ENCODE data around the gene SPC24.
"Not testable (repeated sequence)": the region's sequence is repeated elsewhere in the genome, so short reads cannot be mapped to it uniquely, and the experiment has no call there.

SPC24 gene

DNA sequence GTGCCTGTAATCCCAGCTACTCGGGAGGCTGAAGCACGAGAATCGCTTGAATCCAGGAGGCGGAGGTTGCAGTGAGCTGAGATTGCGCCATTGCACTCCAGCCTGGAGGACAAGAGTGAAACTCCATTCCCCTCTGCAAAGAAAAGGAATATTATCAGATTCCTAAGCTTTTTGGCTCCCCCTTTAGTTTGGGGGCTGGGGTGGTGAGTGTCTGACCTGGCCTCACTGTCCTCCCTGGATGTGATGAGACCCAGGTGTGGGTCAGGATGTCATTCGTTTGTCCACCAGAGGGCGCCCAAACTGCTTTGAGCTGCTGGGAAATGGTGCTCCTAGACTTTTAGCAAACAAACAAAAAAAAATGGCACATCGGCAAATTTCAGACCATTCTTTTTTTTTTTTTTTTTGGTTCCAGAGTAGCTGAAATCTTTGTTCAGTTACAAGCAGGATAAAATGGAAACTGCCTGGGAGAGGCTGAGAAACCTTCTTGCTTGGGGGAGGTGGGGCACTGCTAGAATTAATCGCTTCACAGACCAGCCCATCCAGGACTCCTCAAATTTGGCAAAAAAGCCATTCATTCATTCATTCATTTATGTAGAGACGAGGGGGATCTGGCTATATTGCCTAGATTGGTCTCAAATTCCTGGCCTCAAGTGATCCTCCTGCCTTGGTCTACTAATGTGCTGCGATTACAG, 29.4 kb downstream of the SPC24 start:
- DNase-seq, result peak; percentile 80

GRCh38 chr19:11124157-11124556, 31.4 kb downstream of the SPC24 start:
- not testable (repeated sequence) for ATAC-seq, DNase-seq

More for the DNA sequence above, 29.4 kb downstream of the SPC24 start:
- no peak for ATAC-seq

DNA sequence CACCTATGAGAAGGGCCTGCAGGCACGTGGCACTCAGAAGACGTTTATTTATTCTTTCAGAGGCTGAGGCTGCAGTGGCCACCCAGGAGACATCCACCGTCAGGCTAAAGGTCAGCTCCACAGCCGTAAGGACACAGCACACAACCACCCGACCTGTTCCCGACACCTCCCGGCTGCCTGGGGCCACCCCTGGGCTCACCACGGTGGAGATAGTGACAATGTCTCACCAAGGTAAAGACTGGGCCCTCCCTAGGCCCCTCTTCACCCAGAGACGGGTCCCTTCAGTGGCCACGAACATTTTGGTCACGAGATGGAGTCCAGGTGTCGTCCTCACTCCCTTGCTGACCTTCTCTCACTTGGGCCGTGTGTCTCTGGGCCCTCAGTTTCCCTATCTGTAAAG, 32.5 kb downstream of the SPC24 start:
- DNase-seq (no peak), ATAC-seq (no peak)

DNA sequence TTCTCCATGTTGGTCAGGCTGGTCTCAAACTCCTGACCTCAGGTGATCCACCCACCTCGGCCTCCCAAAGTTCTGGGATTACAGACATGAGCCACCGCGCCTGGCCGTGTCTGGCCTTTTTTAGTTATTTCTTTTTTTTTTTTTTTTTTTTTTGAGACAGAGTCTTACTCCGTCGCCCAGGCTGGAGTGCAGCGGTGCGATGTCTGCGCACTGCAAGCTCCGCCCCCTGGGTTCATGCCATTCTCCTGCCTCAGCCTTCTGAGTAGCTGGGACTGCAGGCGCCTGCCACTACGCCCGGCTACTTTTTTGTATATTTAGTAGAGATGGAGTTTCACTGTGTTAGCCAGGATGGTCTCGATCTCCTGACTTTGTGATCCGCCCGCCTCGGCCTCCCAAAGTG, 33.6 kb downstream of the SPC24 start:
- not testable (repeated sequence) for DNase-seq, ATAC-seq

- no peak for DNase-seq
- no peak for ATAC-seq
Observed at GRCh38 chr19:11116507-11116906, 39.1 kb downstream of the SPC24 start.

DNA sequence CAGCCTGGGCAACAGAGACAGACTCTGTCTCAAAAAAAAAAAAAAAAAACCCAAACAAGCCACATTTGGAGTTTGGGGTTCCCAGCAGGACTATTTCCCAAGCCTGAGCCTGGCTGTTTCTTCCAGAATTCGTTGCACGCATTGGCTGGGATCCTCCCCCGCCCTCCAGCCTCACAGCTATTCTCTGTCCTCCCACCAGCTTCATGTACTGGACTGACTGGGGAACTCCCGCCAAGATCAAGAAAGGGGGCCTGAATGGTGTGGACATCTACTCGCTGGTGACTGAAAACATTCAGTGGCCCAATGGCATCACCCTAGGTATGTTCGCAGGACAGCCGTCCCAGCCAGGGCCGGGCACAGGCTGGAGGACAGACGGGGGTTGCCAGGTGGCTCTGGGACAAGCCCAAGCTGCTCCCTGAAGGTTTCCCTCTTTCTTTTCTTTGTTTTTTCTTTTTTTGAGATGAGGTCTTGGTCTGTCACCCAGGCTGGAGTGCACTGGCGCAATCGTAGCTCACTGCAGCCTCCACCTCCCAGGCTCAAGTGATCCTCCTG, 39.6 kb downstream of the SPC24 start:
- ATAC-seq, result no peak

DNA sequence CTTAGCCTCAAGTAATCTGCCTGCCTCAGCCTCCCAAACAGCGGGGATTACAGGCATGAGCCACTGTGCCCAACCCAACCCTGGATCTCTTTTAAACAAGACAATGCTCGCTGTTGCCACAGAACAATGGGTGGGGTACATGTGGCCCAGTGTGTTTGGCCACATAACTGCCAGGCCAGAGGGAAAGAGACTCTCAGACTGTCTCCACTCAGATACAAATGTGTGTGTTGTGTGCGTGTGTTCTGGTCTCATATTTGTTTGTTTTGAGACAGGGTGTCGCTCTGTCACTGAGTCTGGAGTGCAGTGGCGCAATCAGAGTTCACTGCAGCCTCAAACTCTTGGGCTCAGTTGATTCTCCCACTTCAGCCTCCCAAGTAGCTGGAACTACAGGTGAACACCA, 40.5 kb downstream of the SPC24 start:
- DNase-seq, result no peak

More for the DNA sequence above, 39.6 kb downstream of the SPC24 start:
- DNase-seq, result no peak

DNA sequence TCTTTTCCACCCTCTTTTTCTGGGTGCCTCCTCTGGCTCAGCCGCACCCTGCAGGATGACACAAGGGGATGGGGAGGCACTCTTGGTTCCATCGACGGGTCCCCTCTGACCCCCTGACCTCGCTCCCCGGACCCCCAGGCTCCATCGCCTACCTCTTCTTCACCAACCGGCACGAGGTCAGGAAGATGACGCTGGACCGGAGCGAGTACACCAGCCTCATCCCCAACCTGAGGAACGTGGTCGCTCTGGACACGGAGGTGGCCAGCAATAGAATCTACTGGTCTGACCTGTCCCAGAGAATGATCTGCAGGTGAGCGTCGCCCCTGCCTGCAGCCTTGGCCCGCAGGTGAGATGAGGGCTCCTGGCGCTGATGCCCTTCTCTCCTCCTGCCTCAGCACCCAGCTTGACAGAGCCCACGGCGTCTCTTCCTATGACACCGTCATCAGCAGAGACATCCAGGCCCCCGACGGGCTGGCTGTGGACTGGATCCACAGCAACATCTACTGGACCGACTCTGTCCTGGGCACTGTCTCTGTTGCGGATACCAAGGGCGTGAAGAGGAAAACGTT, 42.4 kb downstream of the SPC24 start:
- ATAC-seq, result no peak
- DNase-seq, result no peak

More for the DNA sequence above, 40.5 kb downstream of the SPC24 start:
- ATAC-seq, result no peak

GRCh38 chr19:11111771-11112144, 43.8 kb downstream of the SPC24 start:
- ATAC-seq, result no peak
- DNase-seq, result no peak

DNA sequence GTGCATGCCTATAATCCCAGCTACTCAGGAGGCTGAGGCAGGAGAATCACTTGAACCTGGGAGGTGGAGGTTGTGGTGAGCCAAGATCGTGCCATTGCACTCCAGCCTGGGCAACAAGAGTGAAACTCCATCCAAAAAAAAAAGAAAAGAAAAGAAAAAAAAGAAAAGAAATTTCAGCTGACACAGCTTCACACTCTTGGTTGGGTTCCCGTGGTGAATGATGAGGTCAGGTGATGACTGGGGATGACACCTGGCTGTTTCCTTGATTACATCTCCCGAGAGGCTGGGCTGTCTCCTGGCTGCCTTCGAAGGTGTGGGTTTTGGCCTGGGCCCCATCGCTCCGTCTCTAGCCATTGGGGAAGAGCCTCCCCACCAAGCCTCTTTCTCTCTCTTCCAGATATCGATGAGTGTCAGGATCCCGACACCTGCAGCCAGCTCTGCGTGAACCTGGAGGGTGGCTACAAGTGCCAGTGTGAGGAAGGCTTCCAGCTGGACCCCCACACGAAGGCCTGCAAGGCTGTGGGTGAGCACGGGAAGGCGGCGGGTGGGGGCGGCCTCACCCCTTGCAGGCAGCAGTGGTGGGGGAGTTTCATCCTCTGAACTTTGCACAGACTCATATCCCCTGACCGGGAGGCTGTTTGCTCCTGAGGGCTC, 44.3 kb downstream of the SPC24 start:
- DNase-seq (no peak), ATAC-seq (no peak)

DNA sequence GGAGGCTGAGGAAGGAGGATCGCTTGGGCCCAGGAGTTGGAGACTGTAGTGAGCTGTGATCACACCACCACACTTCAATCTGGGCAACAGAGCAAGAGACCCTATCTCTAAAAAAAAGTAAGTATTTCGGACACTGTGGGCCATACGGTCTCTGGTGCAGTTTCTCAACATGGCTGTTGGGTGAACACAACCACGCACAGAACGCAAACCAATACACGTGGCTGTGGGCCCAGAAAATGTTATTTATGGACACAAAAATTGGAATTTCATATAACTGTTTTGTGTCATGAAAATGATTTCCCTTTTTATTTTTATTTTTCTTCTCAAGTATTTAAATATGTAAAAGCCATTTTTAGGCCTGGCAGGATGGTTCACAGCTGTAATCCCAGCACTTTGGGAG, 46.8 kb downstream of the SPC24 start:
- ATAC-seq, result no peak

DNA sequence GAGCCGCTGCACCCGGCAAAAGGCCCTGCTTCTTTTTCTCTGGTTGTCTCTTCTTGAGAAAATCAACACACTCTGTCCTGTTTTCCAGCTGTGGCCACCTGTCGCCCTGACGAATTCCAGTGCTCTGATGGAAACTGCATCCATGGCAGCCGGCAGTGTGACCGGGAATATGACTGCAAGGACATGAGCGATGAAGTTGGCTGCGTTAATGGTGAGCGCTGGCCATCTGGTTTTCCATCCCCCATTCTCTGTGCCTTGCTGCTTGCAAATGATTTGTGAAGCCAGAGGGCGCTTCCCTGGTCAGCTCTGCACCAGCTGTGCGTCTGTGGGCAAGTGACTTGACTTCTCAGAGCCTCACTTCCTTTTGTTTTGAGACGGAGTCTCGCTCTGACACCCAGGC, 49.1 kb downstream of the SPC24 start:
- ATAC-seq (no peak), DNase-seq (no peak)

More for the DNA sequence above, 46.8 kb downstream of the SPC24 start:
- no peak for DNase-seq

GRCh38 chr19:11105014-11105636, 50.5 kb downstream of the SPC24 start:
- no peak for DNase-seq
- no peak for ATAC-seq

GRCh38 chr19:11103667-11104066, 51.9 kb downstream of the SPC24 start:
- not testable (repeated sequence) for ATAC-seq, DNase-seq

- ATAC-seq (no peak), DNase-seq (no peak)
Observed at GRCh38 chr19:11102944-11103343, 52.6 kb downstream of the SPC24 start.

- DNase-seq, result no peak
- no peak for ATAC-seq
Observed at GRCh38 chr19:11101057-11101456, 54.5 kb downstream of the SPC24 start.

- ATAC-seq (no peak), DNase-seq (no peak)
Observed at GRCh38 chr19:11100049-11100448, 55.5 kb downstream of the SPC24 start.

DNA sequence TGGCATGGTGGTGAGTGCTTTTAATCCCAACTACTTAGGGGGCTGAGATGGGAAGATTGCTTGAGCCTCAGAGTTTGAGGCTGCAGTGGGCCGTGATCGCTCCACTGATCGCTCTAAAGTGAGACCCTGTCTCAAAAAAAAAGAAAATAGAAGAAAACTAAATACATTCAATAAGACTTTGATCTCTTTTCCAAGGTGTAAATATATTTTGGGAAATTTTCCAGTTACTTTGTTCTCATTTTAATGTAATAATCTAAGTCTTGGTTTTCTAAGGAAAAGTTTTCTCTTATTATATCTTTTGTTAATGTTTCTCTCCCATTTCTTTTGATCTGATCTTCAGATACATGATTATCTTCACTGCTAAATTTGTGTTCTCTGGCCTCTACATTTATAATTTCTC, 56.7 kb downstream of the SPC24 start:
- DNase-seq (no peak), ATAC-seq (no peak)

DNA sequence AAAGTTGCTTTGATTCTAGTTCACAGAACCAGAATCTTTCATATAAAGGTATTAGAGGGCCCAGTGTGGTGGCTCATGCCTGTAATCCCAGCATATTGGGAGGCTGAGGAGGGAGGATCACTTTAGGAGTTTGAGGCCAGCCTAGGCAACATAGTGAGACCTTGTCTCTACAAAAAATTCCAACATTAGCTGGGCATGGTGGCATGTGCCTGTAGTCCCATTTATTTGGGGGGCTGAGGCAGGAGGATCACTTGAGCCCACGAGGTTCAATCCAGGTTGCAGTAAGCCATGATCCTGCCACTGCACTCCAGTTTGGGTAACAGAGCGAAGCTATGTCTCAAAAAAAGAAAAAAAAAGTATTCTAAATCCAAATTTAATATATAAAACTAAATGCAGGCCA, 57.3 kb downstream of the SPC24 start:
- ATAC-seq (no peak), DNase-seq (no peak)

DNA sequence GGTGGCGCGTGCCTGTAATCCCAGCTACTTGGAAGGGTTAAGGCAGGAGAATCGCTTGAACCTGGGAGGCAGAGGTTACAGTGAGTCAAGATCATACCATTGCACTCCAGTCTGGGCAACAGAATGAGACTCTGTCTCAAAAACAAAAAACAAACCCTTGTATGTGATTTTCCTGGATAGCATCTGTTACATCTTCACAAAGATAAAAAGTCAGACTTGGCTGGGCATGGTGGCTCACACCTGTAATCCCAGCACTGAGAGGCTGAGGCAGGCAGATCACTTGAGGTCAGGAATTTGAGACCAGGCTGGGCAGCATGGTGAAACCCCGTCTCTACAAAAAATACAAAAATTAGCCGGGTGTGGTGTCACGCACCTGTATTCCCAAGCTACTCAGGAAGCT, 58.2 kb downstream of the SPC24 start:
- not testable (repeated sequence) for DNase-seq, ATAC-seq

DNA sequence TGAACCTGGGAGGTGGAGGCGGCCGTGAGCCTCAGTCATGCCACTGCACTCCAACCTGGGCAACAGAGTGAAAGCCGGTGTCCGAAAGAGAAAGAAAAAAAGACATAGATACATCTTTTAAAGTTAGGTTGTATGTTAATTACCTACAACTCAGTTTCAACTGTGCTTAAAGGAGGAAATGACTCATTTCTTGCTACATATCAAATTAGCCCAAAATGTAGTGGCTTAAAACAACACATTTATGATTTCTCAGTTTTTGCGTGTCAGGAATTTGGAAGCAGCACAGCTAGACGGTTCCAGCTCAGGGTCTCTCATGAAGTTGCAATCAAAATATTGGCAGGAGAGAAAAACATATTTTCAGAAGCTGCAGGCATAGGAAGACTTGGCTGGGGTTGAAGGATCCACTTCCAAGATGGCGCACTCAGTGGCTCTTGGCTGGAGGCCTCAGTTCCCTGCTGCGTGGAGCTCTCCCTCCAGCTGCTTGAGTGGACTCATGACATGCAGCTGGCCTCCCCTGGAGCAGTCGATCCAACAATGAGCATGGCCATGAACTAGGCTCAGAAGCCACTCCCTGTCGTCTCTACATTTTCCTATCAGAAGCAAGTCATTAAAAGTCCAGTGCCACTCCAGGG, 59.3 kb downstream of the SPC24 start:
- ATAC-seq (peak; percentile 45), DNase-seq (peak; percentile 27)
